Uterus (tissue), 4 donors: ENCODE results near the gene NFX1. TPM values are rescaled to one million over a fixed set of nuclear protein-coding genes. Genes with fewer than 3 reads are reported as not detected.
"Not testable (repeated sequence)": the region's sequence is repeated elsewhere in the genome, so short reads cannot be mapped to it uniquely, and the experiment has no call there.

ENCODE experiments used
- DNase-seq, 2 donors: peaks; one replicate each; pipeline ENCODE4 v3.0.0-alpha.2; 2019 to 2020
- H3K27ac ChIP-seq, 2 donors: fragments of 200-600 bp; sonication (generic); 1 replicate in 1 of 2; 2 replicates in 1 of 2; pipeline ENCODE4 v1.5.1; 2016 to 2018
- H3K27me3 ChIP-seq, 2 donors: fragments of 200-600 bp; sonication (generic); one replicate each; pipeline ENCODE4 v1.5.1; 2018 to 2019; ENCODE audit warnings: control low read depth in 1 of 2
- H3K36me3 ChIP-seq, 2 donors: fragments of 200-600 bp; sonication (generic); one replicate each; pipeline ENCODE4 v1.5.1; 2019; ENCODE audit warnings: control low read depth in 1 of 2
- H3K4me1 ChIP-seq, 2 donors: fragments of 200-600 bp; sonication (generic); one replicate each; pipeline ENCODE4 v1.5.1; 2018 to 2019; ENCODE audit warnings: control low read depth in 1 of 2
- H3K4me3 ChIP-seq, 2 donors: fragments of 200-600 bp; sonication (generic); 1 replicate in 1 of 2; 2 replicates in 1 of 2; pipeline ENCODE4 v1.5.1; 2018 to 2019; ENCODE audit warnings: mild to moderate bottlenecking in 1 of 2
- H3K9me3 ChIP-seq, 2 donors: fragments of 200-600 bp; sonication (generic); one replicate each; pipeline ENCODE4 v1.5.1; 2019; ENCODE audit warnings: control low read depth in 1 of 2
- CTCF ChIP-seq, 4 experiments: fragments of 200-600 bp in 2 of 4; fragments of 450-650 bp in 2 of 4; sonication (generic) in 2 of 4; IDR thresholded peaks; one replicate each; pipeline ENCODE4 v1.5.1; 2016 to 2019; ENCODE audit warnings: antibody characterized with exemption in 4 of 4, mild to moderate bottlenecking in 2 of 4, moderate library complexity in 1 of 4
- POLR2A ChIP-seq, 2 donors: fragments of 450-650 bp; IDR thresholded peaks; one replicate each; pipeline ENCODE4 v1.6.1; 2016; ENCODE audit warnings: antibody characterized with exemption in 2 of 2, mild to moderate bottlenecking in 1 of 2, moderate library complexity in 1 of 2
- intact Hi-C: fragments of 100-400 bp; cut with DNase I; formaldehyde crosslinking; loops from one replicate; pipeline ENCODE4 v1.15.1; 2023; ENCODE audit warnings: low total_unique reads
- total RNA-seq, 4 donors: library from RNA; depleted of rRNA in 3 of 4; stranded (reverse); fragments of >200 nt in 3 of 4; gene quantifications; one replicate each; pipeline versions ENCODE4 v1.1.0 to v1.2.4, GENCODE V29; 2014 to 2023
- donor health status: DM: yes; HTN: yes; CAD: no.

NFX1 gene
- total RNA-seq, 4 donors from 2014 or later = 18.5 to 52.9 (median 27.9) TPM

GRCh38 chr9:33388110-33388994, 98.0 kb downstream of the NFX1 start:
- intact Hi-C loops = no loop called here
- no peak for DNase-seq
- H3K36me3 ChIP-seq = no peaks in the 10 kb centered on the region
- H3K4me3 ChIP-seq = no peak overlapping the region
- peaks cover 0 to 6% of the 10 kb centered on the region in 2 donors for H3K4me1 ChIP-seq
- H3K9me3 ChIP-seq = no peaks in the 10 kb centered on the region
- TF ChIP-seq CTCF (IDR thresholded peaks at IDR 0.05) (no peak), POLR2A (IDR thresholded peaks at IDR 0.05) (no peak)
- H3K27ac ChIP-seq = peak overlapping the region in 1 of 2 donors; percentile 51
- H3K27me3 ChIP-seq = no peaks in the 10 kb centered on the region

GRCh38 chr9:33391111-33391771, 100.9 kb downstream of the NFX1 start:
- DNase-seq = peak; percentile 79 to 88
- H3K36me3 ChIP-seq, H3K27me3 ChIP-seq, intact Hi-C loops, H3K9me3 ChIP-seq, H3K4me1 ChIP-seq: not testable (repeated sequence)
- Histone ChIP-seq H3K4me3 (peak overlapping the region in 1 of 2 donors; percentile 2), H3K27ac (peak overlapping the region; percentile 86)

- peak overlapping the region; percentile 67 to 76 for H3K27ac ChIP-seq
- H3K9me3 ChIP-seq, DNase-seq, H3K4me3 ChIP-seq, H3K36me3 ChIP-seq, H3K27me3 ChIP-seq, H3K4me1 ChIP-seq, intact Hi-C loops: not testable (repeated sequence)
Observed at GRCh38 chr9:33392591-33393021, 102.3 kb downstream of the NFX1 start.

GRCh38 chr9:33393581-33393980, 103.3 kb downstream of the NFX1 start:
- peak; percentile 62 to 63 for DNase-seq
- Histone ChIP-seq H3K4me1 (peaks cover 0 to 6% of the 10 kb centered on the region in 2 donors), H3K9me3 (no peaks in the 10 kb centered on the region), H3K36me3 (no peaks in the 10 kb centered on the region), H3K4me3 (no peak overlapping the region), H3K27ac (peak overlapping the region; percentile 67 to 76), H3K27me3 (no peaks in the 10 kb centered on the region)
- intact Hi-C loops = no loop called here
- no peak for TF ChIP-seq CTCF (IDR thresholded peaks at IDR 0.05)
- no peak for TF ChIP-seq POLR2A (IDR thresholded peaks at IDR 0.05)

GRCh38 chr9:33393986-33394385, 103.7 kb downstream of the NFX1 start:
- H3K27me3 ChIP-seq, H3K4me3 ChIP-seq, H3K4me1 ChIP-seq, H3K9me3 ChIP-seq, H3K36me3 ChIP-seq, intact Hi-C loops, DNase-seq: not testable (repeated sequence)
- peak overlapping the region; percentile 67 to 76 for H3K27ac ChIP-seq

GRCh38 chr9:33395159-33395879, 105.0 kb downstream of the NFX1 start:
- H3K27me3 ChIP-seq, H3K36me3 ChIP-seq, intact Hi-C loops, H3K4me3 ChIP-seq, H3K9me3 ChIP-seq, H3K4me1 ChIP-seq, H3K27ac ChIP-seq, DNase-seq: not testable (repeated sequence)

GRCh38 chr9:33397801-33398200, 107.5 kb downstream of the NFX1 start:
- intact Hi-C loops, DNase-seq: not testable (repeated sequence)

GRCh38 chr9:33399047-33399446, 108.7 kb downstream of the NFX1 start:
- H3K4me3 ChIP-seq, H3K27me3 ChIP-seq, H3K4me1 ChIP-seq, H3K27ac ChIP-seq, H3K9me3 ChIP-seq, H3K36me3 ChIP-seq, intact Hi-C loops, DNase-seq: not testable (repeated sequence)

More at GRCh38 chr9:33397801-33398200, 107.5 kb downstream of the NFX1 start:
- not testable (repeated sequence) for H3K9me3 ChIP-seq, H3K4me1 ChIP-seq, H3K27ac ChIP-seq, H3K4me3 ChIP-seq, H3K36me3 ChIP-seq, H3K27me3 ChIP-seq

GRCh38 chr9:33401809-33402208, 111.5 kb downstream of the NFX1 start:
- DNase-seq, H3K4me3 ChIP-seq, H3K9me3 ChIP-seq, H3K27me3 ChIP-seq, H3K36me3 ChIP-seq, intact Hi-C loops, H3K4me1 ChIP-seq: not testable (repeated sequence)
- peak overlapping the region in 1 of 2 donors; percentile 52 for H3K27ac ChIP-seq

- H3K4me1 ChIP-seq, DNase-seq, H3K36me3 ChIP-seq, intact Hi-C loops, H3K9me3 ChIP-seq, H3K27me3 ChIP-seq, H3K4me3 ChIP-seq: not testable (repeated sequence)
- H3K27ac ChIP-seq = peak within 1 kb of the TSS; percentile 0 to 52
Observed at GRCh38 chr9:33402371-33402770, 112.1 kb downstream of the NFX1 start, which contains the start of gene AQP7. Gene AQP7, minus strand, starts transcription at chr9:33402568. Its CDS starts 1,306 bp downstream, at chr9:33401262.
